GM23338 (cell line): ENCODE data around the gene JCHAIN. TPM values are rescaled to one million over a fixed set of nuclear protein-coding genes. Genes with fewer than 3 reads are reported as not detected.
A peak's percentile ranks its signal among the peaks of the same experiment; 100 is the strongest.

ENCODE experiments used
- ATAC-seq: fragments of 200-7000 bp; cut with Tn5 transposase; 3 replicates; pipeline ENCODE4 v1.9.1; 2020
- DNase-seq: peaks from one replicate; pipeline ENCODE4 v3.0.0-alpha.2; 2015; ENCODE audit warnings: low spot score
- H2AFZ ChIP-seq: fragments of 200-600 bp; sonication (generic); 2 replicates; pipeline ENCODE4 v1.8.0; 2016; ENCODE audit warnings: antibody characterized with exemption, mild to moderate bottlenecking, moderate library complexity
- H3F3A ChIP-seq: fragments of 200-600 bp; sonication (generic); replicated peaks from 2 replicates; pipeline ENCODE4 v1.8.0; 2017; ENCODE audit warnings: antibody characterized with exemption, mixed run types, low read depth
- H3K27ac ChIP-seq: fragments of 200-600 bp; sonication (generic); 2 replicates; pipeline ENCODE4 v1.6.1; 2016; ENCODE audit warnings: low read depth
- H3K27me3 ChIP-seq: fragments of 200-600 bp; sonication (generic); 2 replicates; pipeline ENCODE4 v1.8.0; 2016; ENCODE audit warnings: mild to moderate bottlenecking, mixed run types, moderate library complexity; ENCODE audit not compliant: insufficient read depth
- H3K36me3 ChIP-seq: fragments of 200-600 bp; sonication (generic); 2 replicates; pipeline ENCODE4 v1.8.0; 2016; ENCODE audit warnings: mild to moderate bottlenecking; ENCODE audit not compliant: insufficient read depth
- H3K4me1 ChIP-seq: fragments of 200-600 bp; sonication (generic); 2 replicates; pipeline ENCODE4 v1.8.0; 2016; ENCODE audit warnings: mild to moderate bottlenecking, moderate library complexity; ENCODE audit not compliant: insufficient read depth
- H3K4me2 ChIP-seq: fragments of 200-600 bp; sonication (generic); 2 replicates; pipeline ENCODE4 v1.7.1; 2017; ENCODE audit warnings: mixed run types
- H3K4me3 ChIP-seq: fragments of 200-600 bp; sonication (generic); 2 replicates; pipeline ENCODE4 v1.6.1; 2016; ENCODE audit warnings: mixed run types
- H3K79me2 ChIP-seq: fragments of 200-600 bp; sonication (generic); replicated peaks from 2 replicates; pipeline ENCODE4 v1.8.0; 2017; ENCODE audit warnings: mild to moderate bottlenecking; ENCODE audit not compliant: insufficient read depth
- H3K9me2 ChIP-seq: fragments of 200-600 bp; sonication (generic); 2 replicates; pipeline ENCODE4 v1.8.0; 2017; ENCODE audit not compliant: insufficient read depth
- H4K20me1 ChIP-seq: fragments of 200-600 bp; sonication (generic); replicated peaks from 2 replicates; pipeline ENCODE4 v1.8.0; 2017; ENCODE audit warnings: mild to moderate bottlenecking; ENCODE audit not compliant: insufficient read depth
- H3K27ac Mint-ChIP-seq: 2 replicates; pipeline ENCODE4 v1.8.0; 2020; ENCODE audit warnings: inconsistent platforms, mild to moderate bottlenecking, moderate library complexity, mixed read lengths
- H3K27me3 Mint-ChIP-seq: 3 replicates; pipeline ENCODE4 v1.8.0; 2022; ENCODE audit warnings: low read depth, mild to moderate bottlenecking, moderate library complexity, mixed read lengths, inconsistent platforms; ENCODE audit not compliant: insufficient read depth, poor library complexity
- H3K36me3 Mint-ChIP-seq: 3 replicates; pipeline ENCODE4 v1.8.0; 2021; ENCODE audit warnings: low read depth, mild to moderate bottlenecking, inconsistent platforms, moderate library complexity, mixed read lengths
- H3K4me1 Mint-ChIP-seq: 3 replicates; pipeline ENCODE4 v1.8.0; 2020; ENCODE audit warnings: mild to moderate bottlenecking, inconsistent platforms, mixed read lengths
- H3K4me3 Mint-ChIP-seq: 3 replicates; pipeline ENCODE4 v1.8.0; 2021; ENCODE audit warnings: moderate library complexity, mild to moderate bottlenecking, inconsistent platforms, mixed read lengths
- H3K9me3 Mint-ChIP-seq: 3 replicates; pipeline ENCODE4 v1.8.0; 2020; ENCODE audit warnings: moderate library complexity, mild to moderate bottlenecking, inconsistent platforms, mixed read lengths
- CREB1 ChIP-seq: fragments of 250-450 bp; sonication (Bioruptor Pico); IDR thresholded peaks from 2 replicates; pipeline ENCODE4 v1.5.0; 2020; ENCODE audit warnings: low read depth, mild to moderate bottlenecking, moderate library complexity
- CTCF ChIP-seq, 2 experiments: fragments of 200-600 bp in 1 of 2; sonication (generic) in 1 of 2; conservative IDR thresholded peaks; 2 replicates each; pipeline versions ENCODE4 v1.5.1 to v1.6.1; 2016 to 2017; ENCODE audit warnings: antibody characterized with exemption in 2 of 2, low read depth in 2 of 2, mild to moderate bottlenecking in 2 of 2, moderate library complexity in 1 of 2
- ETS1 ChIP-seq: IDR thresholded peaks from 2 replicates; pipeline ENCODE4 v1.6.1; 2016; ENCODE audit warnings: antibody characterized with exemption
- EZH2 ChIP-seq: fragments of 200-600 bp; sonication (generic); IDR thresholded peaks from one replicate; pipeline ENCODE4 v1.8.0; 2017; ENCODE audit warnings: antibody characterized with exemption, mild to moderate bottlenecking, low read depth; ENCODE audit not compliant: unreplicated experiment
- EZH2phosphoT487 ChIP-seq: fragments of 200-600 bp; sonication (generic); IDR thresholded peaks from one replicate; pipeline ENCODE4 v1.8.1; 2018; ENCODE audit warnings: antibody characterized with exemption; ENCODE audit not compliant: unreplicated experiment
- JUNB ChIP-seq: IDR thresholded peaks from one replicate; pipeline ENCODE4 v1.6.1; 2016; ENCODE audit warnings: antibody characterized with exemption; ENCODE audit not compliant: unreplicated experiment
- NANOG ChIP-seq: IDR thresholded peaks from 2 replicates; pipeline ENCODE4 v1.6.1; 2016; ENCODE audit warnings: antibody characterized with exemption, borderline replicate concordance
- POLR2AphosphoS5 ChIP-seq: IDR thresholded peaks from 2 replicates; pipeline ENCODE4 v1.6.1; 2016; ENCODE audit warnings: antibody characterized with exemption, low read depth
- REST ChIP-seq: IDR thresholded peaks from one replicate; pipeline ENCODE4 v1.6.1; 2018; ENCODE audit warnings: antibody characterized with exemption; ENCODE audit not compliant: unreplicated experiment
- STAT1 ChIP-seq: IDR thresholded peaks from one replicate; pipeline ENCODE4 v1.6.1; 2016; ENCODE audit warnings: antibody characterized with exemption; ENCODE audit not compliant: unreplicated experiment
- ZNF114 ChIP-seq: fragments of 250-450 bp; sonication (Bioruptor Pico); IDR thresholded peaks from 2 replicates; pipeline ENCODE4 v1.5.0; 2020; ENCODE audit warnings: mild to moderate bottlenecking, moderate library complexity
- ZNF331 ChIP-seq: fragments of 250-450 bp; sonication (Bioruptor Pico); IDR thresholded peaks from 2 replicates; pipeline ENCODE4 v1.5.0; 2020; ENCODE audit warnings: low read depth, mild to moderate bottlenecking, moderate library complexity
- ZNF462 ChIP-seq: fragments of 250-450 bp; sonication (Bioruptor Pico); IDR thresholded peaks from 2 replicates; pipeline ENCODE4 v1.5.0; 2020; ENCODE audit warnings: mild to moderate bottlenecking, moderate library complexity
- polyA plus RNA-seq: library from polyadenylated mRNA; unstranded; fragments of >200 nt; fragmentation: Nextera tagmentation; extraction: Ambion mirVana; gene quantifications from 2 replicates; pipeline ENCODE4 v1.2.1, GENCODE V29; 2016
- total RNA-seq: library from RNA; depleted of rRNA; stranded (reverse); fragments of >200 nt; shearing (Covaris generic); gene quantifications from 2 replicates; pipeline ENCODE4 v1.2.3, GENCODE V29; 2014

The JCHAIN gene
- total and polyA plus RNA-seq, 2 experiments from 2014 or later: 0.23 TPM; not detected in 1

- Histone ChIP-seq H3K36me3 (no peaks in the 10 kb centered on the region), H3K4me2 (no peak overlapping the region), H3K4me3 (no peak overlapping the region), H2AFZ (0 out of 2 replicates have a peak overlapping the region, but pooled peaks have one; percentile 3), H3K9me2 (no peaks in the 10 kb centered on the region), H3K27ac (no peak overlapping the region), H3K27me3 (no peaks in the 10 kb centered on the region), H4K20me1 (no peaks in the 10 kb centered on the region), H3K79me2 (no peaks in the 10 kb centered on the region), H3F3A (no peaks in the 10 kb centered on the region), H3K4me1 (no peaks in the 10 kb centered on the region)
- Mint-ChIP-seq H3K36me3 (no peaks in the 10 kb centered on the region), H3K9me3 (no peaks in the 10 kb centered on the region), H3K27ac (no peak overlapping the region), H3K4me1 (no peaks in the 10 kb centered on the region), H3K27me3 (no peaks in the 10 kb centered on the region), H3K4me3 (no peak overlapping the region)
- no peak for DNase-seq
- no peak for ATAC-seq
- TF ChIP-seq REST (no peak), ZNF114 (CRISPR knock-in tag) (no peak), STAT1 (no peak), ETS1 (no peak), ZNF462 (no peak), CTCF (conservative IDR thresholded peaks at IDR 0.05; ENCODE audit: low read depth in 2 of 2) (no peak), JUNB (no peak), EZH2 (no peak), NANOG (no peak), EZH2phosphoT487 (no peak), CREB1 (no peak), POLR2AphosphoS5 (no peak), ZNF331 (CRISPR knock-in tag) (no peak)
Measured at GRCh38 chr4:70674191-70674590, 7.9 kb upstream of the JCHAIN start.
